CD4-positive, alpha-beta T cell treated with Interleukin-21 for 1 hour (primary cell): ENCODE measurements around the gene ATXN2.
A peak's percentile ranks its signal among the peaks of the same experiment; 100 is the strongest.

Experiments used
- DNase-seq: peaks from one replicate; pipeline ENCODE4 v3.0.0-alpha.2; 2020

The ATXN2 gene

GRCh38 chr12:111435661-111436201 lies 163.4 kb downstream of the ATXN2 start:
- DNase-seq: peak; percentile 62

- DNase-seq: peak; percentile 93
These were observed 164.3 kb downstream of the ATXN2 start for GRCh38 chr12:111434680-111435338.

- no peak for DNase-seq
These were observed 165.1 kb downstream of the ATXN2 start for GRCh38 chr12:111434049-111434448.

- no peak for DNase-seq
These were observed 167.3 kb downstream of the ATXN2 start for GRCh38 chr12:111431772-111432171.

GRCh38 chr12:111430433-111431353 lies 168.4 kb downstream of the ATXN2 start:
- DNase-seq: peak; percentile 88

GRCh38 chr12:111429828-111430432 lies 169.2 kb downstream of the ATXN2 start:
- DNase-seq: peak; percentile 86

DNA sequence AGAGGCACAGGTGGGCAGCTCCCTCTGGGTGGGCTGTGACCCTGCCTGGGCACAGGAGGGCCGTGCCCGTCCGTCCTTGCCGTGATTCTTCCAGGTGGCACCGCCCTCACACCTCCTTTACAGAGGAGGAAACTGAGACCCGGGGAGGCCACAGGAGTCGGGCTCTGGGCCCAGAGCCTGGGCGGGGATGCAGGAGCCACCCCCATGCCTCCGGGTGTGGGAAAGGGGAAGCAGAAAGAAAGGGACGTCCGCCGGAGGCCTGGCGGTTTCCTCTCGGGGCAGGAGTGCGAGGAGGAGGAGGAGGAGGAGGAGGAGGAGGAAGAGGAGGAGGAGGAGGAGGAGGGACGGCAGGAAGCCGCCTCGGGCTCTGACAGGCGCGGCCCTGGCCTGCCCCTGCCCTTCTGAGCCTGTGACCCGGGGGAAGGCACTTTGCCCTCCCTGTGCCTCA lies 170.4 kb downstream of the ATXN2 start:
- peak; percentile 60 for DNase-seq

DNA sequence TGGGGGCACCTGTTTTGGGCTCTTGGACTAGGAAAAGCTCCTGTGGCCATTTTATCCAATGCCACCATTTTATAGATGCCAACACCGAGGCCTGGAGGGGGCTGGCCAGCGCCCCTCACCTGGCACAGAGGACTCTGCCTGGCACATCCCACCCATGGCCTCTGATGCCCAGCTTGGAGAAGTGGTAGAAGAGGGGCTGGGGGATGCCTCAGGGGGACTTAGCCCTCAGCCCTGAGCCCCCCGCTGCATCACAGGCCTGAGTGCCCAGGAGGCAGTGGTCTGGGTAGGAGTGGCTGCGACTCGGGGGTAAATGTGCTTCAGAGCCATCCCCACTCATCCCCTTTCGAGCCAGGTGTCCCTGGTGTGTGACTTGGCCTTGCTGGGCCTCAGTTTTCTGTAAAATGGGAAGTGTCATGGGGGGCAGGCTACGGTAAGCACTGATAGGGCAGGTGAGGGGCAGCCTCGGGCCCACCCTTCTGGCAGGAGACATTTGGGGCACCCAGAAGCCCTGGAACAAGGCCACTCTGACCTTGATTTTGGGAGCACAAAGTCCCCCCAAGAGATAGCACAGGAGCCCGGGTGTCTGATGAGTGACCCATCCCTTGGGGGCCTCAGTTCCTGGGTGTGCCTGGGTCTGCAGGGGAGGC lies 170.9 kb downstream of the ATXN2 start:
- no peak for DNase-seq

DNA sequence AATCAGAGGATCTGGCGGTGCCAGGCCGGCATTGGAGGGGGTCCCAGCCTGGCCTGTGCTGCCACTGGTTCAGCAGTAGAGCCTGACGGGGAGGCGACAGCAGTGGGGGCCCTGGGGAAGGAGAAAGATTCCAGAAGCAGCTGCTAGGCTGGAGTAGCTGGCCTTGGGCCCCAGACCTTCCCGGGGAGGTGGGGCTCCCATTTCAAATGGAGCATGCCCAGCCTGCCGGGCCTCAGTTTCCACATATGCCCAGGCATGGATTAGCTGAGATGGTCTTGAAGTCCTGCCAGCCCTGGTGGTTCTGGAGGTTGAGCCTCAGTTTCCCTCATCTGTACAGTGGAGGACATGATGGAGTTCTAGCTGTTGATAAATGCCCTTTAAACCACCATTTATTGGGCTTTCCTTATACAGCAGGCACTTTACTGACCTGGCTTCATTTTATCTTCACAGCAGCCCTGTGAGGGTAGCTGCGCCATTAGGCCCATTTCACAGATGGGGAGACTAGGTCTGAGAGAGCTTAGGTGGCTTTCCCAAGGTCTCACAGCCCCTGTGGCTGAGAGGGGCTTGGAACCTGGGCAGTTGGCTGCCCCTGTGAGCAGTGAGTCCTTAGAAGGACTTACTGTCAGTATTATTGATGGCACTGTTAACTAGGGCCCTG lies 171.6 kb downstream of the ATXN2 start:
- DNase-seq: no peak

DNA sequence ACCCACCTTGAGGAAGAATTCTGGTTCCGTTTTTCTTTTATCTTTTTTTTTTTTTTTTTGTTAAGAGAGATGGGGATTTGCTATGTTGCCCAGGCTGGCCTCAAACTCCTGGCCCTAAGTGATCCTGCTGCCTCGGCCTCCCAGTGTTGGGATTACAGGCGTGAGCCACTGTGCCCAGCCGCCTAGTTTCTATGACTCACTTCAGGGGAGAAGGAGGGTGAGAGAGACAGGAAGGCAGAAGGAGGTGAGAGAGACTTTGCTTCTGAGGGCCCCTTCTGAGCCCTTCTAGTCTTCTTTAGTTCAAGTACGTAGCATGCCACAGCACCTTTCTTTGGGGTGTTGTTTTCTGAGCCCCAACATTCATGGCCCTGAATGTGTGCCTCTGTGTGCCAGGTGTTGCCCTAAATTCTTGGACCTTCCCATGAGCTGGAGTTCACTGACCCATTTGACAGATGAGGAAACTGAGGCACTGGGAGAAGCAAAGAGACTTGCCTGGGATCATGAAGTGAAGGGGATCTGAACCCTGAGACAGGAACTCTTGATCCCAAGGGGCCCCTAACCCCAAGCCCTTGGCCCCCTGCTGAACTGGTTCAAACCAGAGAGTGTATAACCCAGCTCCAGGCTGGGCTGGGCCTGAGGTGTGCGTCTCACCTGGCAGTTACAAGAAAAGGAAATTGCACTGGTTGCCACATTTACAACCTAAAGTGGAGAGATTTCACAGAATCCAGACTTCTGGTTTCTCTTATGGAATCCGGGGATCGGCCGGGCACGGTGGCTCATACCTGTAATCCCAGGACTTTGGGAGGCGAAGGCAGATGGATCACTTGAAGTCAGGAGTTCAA lies 172.6 kb downstream of the ATXN2 start:
- peak; percentile 56 for DNase-seq

DNA sequence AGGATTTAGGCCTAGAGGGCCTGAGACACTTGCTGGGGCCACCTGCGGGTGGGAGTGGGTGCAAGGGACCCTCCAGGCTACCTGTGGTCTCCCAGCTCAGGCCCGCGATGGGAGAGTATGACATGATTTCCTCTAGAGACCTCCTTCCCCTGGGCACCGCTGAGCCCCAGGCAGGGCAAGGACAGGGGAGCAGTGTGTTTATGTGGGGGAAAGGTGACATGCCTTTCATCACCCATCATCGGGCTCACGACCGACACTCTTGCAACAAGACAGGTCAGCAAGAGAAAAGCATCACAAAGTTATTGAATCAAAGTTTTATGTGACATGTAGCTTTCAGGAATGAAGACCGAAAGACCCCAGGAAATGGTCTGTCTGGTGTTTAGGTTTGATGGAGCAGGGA lies 173.5 kb downstream of the ATXN2 start:
- no peak for DNase-seq

DNA sequence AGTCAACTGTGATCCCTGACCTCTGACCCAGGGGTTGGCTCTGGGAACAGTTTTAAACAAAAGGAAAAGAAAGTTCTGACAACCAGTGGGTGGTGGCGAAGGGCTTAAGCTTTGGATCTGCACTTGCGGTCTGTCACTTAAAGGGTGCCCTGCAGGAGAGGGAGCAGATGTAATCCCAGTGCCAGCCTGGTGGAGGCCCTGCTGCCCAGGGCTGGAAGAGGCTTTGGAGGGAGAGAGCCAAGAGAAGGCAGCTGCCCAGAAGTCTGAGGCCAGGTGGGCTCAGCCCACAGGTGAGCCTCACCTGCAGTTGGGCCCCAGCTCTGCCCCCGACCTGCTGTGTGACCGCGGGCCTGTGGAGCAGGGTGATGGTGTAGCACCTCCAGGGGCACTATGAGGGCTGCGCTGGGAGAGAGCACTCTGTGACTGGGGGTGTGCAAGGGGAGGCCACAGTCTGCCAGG lies 174.3 kb downstream of the ATXN2 start:
- DNase-seq: no peak

- no peak for DNase-seq
These were observed 174.8 kb downstream of the ATXN2 start for GRCh38 chr12:111424189-111424792.

DNA sequence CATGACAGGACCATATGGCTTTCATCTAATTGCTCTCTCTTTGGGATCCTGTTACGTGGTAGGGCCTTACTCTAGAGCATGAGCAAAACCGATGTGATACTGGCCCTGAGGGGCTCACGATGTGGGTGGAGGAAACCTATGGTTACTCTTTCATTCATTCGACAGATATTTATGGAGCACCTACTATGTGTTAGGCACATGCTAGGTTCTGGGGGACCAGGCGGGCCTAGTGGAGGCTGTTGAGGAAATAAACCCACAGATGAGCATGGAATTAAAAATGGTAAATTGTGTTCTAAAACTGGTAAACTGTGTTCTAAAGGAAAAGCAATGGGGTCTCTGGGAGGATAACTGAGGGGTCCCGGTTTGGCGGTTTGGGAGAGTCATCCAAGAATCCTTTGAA lies 178.6 kb downstream of the ATXN2 start:
- DNase-seq: no peak

DNA sequence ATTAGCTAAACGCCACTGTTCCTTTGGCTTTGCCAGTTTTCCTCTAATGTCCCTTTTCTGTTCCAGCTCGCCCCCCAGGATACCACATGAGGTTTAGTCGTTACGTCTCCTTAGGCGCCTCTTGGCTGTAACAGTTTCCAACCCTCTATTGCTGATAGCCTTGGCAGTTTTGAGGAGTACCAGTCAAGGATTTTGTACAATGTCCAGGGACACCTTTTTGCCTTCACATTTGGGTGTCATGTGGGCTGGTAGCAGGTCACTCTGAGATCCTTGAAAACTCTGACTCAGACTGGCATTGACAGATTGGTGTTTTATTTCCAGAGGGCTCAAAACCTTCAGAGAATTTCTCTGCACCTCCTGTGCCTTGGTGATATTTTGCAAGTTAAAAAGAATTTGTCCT lies 179.3 kb downstream of the ATXN2 start:
- DNase-seq: no peak

GRCh38 chr12:111418594-111418880 lies 180.6 kb downstream of the ATXN2 start:
- no peak for DNase-seq

GRCh38 chr12:111417784-111418593 lies 181.1 kb downstream of the ATXN2 start:
- DNase-seq: no peak

DNA sequence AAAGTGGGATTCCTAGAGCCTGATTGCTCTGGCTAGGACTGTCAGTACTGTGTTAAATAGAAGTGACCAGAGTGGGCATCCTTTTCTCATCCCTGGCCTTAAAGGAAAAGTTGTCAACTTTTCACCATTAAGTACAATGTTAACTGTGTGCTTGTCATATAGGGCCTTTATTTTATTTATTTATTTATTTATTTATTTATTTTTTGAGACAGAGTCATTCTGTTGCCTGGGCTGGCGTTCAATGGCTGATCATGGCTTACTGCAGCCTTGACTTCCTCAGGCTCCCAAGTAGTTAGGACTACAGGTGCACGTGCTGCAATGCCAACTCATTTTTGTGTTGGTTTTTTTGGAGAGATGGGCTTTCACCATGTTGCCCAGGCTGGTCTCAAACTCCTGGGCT lies 181.8 kb downstream of the ATXN2 start:
- DNase-seq: no peak

DNA sequence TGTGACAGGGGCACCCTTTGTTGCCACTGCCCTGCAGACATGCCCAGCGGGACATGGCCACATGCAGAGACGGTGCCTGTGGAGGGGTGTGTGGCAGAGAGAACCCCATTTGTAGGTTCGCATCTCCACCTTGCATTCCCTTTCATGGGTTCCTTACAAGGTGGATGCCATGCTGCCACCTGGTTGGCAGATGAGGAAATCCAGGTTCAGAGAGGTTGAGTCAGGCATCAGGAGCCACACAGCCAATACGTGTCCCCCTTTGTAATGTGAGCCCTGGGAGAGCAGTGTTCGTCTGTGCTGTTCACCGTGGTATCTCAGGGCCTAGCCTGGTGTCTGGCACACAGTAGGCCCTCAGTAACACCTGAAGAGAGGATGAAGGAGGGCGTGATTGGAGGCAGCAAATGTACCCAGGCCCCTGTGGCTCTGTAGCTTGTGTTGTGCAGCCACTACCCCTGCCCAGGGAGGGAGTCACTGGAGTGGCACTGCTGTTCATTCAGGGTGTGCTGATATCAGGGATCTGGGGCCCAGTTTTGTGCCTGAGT lies 184.3 kb downstream of the ATXN2 start:
- no peak for DNase-seq
